NCI-H146 treated with DMSO at 0.1 percent for 48 hours (cell line): Measurements from ENCODE around the gene SHFL.

Experiments
- DNase-seq: peaks from one replicate; lab custom pipeline; 2025; ENCODE audit not compliant: unreplicated experiment; lab: John Stamatoyannopoulos, UW

SHFL gene

DNA sequence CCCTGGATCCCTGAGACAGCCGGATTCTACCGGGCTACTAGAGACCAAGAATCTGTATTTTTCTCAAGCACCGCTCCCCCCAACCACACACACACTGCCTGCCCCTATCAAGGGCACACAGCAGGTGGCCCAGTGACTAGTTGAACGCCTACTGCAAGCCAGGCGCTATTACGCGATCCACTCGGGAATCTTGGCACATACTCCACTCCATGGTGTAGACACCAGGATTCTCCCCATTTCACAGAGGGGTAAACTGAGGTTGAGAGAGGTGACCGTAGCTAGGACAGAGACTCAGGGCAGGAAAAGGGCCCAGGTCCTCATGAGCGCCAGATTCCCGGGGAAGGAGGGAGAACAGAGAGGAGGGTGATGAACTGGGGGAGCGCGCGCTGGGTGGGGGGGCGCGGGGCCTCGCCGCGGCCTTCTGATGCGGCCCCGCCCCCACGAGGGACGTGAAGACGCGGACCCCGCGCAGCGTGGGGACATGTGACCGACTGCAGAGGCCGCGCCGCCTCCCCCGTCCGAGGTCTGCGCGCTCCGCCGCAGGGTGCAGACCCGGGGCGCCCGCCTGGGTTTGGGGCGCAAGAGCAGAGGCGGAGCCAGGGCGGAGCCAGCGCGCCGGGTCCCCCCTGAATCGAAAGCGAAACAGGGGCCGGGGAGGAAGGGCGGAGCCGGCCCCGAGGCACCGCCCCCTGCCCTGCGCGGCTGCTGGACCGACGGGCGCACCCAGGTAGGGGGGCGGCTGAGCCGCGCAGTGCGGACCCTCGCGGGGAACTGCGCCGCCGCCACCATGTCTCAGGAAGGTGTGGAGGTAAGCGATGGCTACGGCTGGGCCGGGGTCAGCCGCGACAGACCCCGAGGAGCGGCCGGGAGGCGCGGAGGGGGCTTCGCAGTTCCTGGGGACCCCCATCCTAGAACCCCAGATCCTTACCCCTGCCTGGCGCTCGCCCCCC lies at the start of gene SHFL:
SHFL (plus strand) TSS at position 677 of the 950 bp plus-strand sequence; CDS start at position 788, 111 bp downstream.
- no peak for DNase-seq

DNA sequence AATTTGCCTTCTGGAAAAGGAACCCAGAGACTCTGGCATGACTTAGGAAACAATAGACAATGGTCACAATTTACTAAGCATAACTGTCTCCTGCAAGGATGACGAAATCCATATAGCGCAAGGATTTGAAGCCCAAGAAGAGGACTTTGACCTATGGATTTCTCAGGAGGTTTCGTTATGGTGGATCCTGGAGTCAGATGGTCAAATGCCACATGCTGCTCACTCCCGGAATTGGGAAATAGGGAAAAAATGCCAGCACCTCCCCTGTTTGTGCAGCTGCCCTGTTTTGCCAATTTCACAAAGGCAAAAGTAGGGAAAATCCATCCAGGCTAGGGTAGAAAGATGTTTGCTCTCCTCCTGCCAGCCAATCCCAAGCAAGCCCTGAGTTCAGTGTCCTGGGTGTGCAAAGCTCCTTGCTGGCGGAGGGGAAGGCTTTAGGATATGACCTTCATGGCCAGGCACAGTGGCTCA lies 49.5 kb upstream of the SHFL start:
- DNase-seq: no peak

DNA sequence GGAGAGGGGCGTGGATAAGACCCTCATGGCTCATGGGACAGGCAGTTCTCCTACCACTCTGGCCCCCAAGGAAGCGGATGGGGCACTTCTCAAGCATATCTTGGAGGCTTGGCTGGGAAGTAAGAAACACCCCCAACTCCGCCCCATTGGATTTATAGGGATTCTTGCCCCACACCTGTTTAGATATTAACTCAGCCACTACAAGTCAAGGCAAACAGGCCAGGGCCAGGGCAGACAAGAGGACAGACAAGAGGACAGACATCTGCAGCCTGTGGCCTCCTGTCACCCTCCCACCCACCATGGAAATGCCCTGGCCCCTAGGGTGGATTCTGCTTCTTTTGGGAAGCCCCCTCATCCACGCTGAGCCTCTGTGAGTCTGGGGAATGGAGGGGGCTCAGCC lies 48.8 kb upstream of the SHFL start:
- no peak for DNase-seq

DNA sequence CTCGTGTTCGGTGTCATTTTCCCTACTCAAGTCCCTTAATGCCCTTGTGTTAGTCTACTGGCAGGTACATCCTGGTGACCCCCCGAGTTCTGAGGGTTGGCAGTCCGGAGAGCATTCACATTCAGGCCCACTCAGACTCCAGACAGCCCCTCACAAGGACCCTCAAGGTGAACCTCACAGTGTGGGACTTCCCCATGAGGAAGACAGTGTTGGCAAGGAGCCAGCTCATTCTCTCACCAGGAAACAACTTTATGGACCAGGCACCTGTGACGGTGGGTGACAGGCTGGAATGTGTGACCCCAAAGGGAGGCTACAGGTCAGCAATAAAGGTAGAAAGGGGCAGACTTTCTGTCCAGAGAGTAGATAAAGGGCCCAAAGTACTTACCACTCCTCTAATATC lies 48.3 kb upstream of the SHFL start:
- no peak for DNase-seq

DNA sequence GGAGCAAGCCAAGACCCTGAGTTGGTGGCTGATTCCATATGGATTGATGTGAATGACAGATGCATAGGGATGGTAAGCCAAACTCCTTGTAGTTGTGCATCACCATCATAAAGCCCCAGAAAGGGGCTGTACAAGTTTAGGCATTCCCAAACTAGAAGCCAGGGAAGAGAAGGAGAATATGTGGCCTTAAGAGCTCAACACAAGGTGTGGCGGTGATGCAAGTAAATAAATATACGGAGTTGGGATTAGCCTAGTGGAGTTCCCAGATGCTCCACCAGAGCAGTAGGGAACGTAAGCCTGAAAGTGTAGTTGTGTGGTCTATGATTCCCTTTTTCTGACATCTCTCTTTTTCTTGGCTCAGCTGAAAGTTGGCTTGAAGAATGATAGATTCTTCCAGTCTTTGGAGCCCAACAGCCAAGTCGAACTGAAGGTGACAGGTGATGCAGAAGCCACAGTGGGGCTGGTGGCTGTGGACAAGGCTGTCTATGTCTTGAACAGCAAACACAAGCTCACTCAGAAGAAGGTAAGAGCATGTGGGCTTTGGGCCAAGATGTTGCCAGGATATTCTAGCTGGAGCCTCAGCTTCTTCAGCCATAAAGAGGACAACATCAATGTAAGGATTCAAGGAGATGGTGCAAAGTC lies 42.7 kb upstream of the SHFL start:
- DNase-seq: no peak

DNA sequence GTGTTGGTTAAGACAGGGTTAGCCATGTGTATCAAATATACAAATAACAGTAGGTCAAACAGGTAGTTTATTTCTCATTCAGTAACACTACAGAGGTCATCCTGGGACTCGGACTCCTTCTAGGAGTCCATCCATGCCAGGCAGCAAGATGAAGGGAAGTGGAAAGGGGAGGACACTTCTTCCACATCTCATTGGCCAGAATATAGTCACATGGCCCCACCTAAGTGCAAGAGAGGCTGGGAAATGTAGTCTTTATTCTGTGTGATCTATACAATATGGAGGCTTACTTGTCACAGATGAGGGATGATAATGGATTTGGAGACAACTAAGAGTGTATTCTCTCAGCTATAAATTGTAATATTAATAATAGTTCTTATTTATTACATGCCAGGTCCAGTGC lies 41.7 kb upstream of the SHFL start:
- DNase-seq: no peak

DNA sequence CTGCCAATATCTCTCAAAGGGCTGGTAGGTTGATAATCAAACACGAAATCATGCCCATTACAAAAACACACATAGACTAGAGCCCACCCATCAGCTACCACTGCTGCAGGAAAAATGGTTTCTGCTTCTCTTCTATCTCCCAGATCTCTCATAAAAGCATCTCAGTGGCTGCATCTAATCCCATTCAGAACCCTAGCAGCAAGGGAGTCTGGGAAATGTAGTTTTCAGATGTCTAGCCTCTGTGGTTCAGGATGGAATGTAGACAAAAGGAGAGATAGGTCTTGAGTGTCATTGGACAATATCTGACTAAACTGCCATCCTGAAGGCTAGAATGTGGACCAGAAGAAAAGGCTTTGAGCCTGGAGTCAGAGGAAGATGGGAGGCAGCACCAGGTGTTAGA lies 40.7 kb upstream of the SHFL start:
- DNase-seq: no peak

DNA sequence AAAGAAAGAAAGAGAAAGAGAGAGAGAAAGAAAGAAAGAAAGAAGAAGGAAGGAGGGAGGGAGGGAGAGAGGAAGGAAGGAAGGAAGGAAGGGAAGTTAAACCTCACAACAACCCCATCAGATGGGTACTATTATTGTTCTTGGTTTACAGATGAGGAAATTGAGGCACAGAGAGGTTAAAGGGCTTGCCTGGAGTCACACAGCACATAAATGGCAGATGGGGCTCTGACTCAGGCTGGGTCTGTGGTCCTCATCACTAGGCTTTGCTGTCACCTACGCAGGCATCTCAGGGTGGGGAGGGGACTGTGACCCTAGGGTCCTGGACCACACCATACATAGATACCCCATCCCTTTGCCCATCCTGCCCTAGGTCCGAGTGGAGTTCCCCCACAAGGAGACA lies 36.5 kb upstream of the SHFL start:
- no peak for DNase-seq

DNA sequence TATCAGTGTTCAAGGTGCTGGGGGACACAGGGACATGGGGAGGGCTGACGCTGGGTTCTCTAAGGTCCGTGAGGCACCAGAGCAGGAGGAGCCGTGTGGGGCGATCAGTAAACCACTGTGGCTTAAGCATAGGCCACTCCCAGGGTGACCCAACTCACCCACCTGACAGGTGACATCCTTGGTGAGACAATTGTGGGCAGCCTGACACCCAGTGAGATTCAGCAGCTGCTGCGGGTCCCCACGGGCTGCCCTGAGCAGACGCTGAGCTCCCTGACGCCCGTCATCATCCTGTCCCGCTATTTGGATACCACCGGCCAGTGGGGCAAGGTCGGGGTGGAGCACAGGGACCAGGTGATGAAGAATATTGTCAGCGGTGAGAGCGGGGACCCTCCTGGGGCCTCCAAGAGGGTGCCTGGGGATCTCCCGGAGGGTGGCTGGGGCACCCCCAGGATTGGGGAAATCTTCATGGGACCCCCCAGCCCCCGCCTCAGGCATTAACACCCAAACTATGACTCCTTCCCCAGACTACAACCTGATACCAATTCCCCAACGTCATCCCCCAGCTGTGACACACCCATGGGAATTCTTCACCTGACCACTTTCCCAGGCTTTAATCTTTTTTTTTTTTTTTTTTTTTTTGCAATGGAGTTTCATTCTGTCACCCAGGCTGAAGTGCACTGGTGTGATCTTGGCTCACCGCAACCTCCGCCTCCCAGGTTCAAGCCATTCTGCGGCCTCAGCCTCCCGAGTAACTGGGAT lies 33.3 kb upstream of the SHFL start:
- DNase-seq: no peak

DNA sequence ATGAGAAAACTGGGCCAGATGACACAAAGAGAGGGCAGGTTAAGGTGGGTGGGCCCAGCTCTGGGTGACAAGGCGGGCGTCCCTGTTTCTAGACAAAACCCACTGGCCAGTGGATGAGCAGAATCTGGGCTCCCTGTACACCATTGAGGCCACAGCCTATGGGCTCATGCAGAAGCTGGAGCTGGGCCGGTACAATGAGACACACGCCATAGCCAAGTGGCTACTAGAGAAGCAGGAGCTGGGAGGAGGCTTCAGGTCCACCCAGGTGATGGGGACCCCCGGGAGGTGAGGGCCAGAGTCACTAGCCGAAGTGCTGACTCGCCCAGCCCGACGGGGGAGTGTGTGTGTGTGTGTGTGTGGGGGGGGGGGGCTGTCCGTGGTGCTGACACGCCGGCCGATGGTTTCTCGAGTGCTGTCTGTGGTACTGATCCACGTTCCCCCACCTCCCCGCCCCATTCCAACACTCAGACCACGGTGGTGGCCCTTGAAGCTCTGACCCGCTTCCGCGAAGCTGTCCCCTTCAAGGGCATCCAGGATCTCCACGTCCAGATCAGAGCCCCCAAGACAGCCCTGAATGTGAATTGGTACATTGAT lies 24.3 kb upstream of the SHFL start:
- no peak for DNase-seq

DNA sequence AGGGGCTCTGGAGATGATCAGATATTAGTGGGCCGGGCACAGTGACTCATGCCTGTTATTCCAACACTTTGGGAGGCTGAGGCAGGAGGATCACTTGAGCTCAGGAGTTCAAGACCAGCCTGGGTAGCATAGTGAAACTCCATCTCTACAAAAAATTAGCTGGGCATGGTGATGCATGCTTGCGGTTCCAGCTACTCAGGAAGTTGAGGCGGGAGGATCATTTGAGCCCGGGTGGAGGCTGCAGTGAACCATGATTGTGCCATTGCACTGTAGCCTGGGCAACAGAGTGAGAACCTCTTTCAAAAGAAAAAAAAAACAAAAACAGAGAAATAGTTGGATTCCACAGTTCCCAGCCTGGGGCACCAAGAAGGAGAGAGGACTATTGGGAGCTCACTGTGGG lies 17.9 kb upstream of the SHFL start:
- no peak for DNase-seq

DNA sequence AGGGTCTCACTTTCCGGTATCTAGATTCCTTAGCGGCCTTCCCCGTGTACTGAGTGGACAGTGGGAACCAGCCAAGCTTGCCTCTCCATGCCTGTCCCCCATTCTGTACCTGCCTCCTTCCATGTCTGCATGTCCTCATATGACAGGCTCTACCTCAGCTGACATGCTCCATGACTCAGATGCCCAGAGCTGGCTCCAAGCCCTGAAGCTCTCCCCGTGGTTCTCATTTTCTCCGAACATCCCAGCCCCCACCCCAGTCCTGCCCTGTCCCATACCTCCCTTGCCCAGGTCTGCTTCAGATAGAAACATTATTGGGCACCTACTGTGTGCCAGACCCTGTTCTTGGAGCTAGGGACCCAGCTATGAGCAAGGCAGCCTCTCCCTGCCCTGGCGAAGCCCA lies 17.1 kb upstream of the SHFL start:
- DNase-seq: no peak

DNA sequence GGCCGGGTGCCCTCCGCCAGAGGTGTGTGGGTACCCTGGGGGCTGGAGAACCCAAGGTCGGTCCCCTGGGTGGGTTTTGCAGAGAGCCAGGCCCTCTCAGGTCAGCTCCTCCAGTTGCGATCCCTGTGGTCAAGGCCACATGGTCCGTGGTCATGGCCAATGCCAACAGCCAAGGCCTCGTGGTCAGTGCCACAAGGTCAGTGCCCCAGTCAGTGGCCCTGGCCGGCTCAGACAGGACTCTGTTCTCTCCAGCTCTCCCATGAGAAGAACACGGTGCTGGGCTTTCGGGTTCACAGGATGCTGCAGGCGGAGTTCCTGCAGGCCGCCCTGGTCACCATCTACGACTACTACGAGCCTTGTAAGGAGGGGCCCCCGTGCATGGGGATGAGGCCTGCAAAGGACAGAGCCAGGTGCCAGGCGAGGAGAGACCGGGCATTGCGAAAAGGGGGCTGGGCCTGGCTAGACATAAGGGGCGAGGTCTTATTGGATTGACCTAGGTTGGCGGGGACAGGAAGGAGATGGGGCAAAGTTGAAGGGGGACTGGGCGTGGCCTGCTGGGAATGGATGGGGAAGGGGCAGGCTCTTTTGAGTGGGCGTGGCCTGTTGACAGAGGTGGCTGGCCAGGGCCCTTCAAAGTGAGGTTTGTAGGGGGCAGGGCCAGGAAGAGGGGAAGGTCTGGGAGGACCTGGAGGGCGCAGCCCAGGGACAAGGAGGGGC lies 15.2 kb upstream of the SHFL start:
- no peak for DNase-seq

DNA sequence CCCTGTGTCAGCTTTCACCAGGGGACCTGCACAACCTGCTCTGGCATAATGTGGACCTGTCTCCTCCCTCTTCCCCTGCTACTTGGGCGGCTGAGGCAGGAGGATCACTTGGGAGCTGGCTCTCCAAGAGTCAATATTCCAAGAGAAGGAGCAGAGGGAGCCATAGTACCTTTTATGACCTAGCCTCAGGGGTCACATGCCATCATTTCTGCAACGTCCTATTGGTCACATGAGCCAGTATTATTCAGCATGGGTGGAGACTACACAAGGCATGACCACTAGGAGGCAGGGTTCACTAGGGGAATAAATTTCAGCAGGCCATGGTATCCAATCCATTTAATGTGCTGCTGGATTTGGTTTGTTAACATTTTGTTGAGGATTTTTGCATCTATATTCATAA lies 12.0 kb upstream of the SHFL start:
- DNase-seq: no peak

DNA sequence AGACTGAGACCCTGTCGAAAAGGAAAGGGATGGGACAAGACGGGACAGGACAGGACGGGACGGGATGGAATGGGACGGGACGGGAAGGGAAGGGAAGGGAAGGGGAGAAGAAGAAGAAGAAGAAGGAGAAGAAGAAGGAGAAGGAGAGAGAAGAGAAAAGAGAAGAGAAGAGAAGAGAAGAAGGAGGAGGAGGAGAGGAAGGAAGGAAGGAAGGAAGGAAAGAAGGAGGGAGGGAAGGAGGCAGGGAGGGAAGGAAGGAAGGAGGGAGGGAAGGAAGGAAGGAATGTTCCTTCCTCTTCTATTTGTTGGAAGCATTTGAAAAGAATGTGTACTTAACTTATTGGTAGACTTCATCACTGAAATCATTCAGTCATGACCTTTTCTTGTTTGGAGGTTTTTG lies 9.6 kb upstream of the SHFL start:
- DNase-seq: no peak

DNA sequence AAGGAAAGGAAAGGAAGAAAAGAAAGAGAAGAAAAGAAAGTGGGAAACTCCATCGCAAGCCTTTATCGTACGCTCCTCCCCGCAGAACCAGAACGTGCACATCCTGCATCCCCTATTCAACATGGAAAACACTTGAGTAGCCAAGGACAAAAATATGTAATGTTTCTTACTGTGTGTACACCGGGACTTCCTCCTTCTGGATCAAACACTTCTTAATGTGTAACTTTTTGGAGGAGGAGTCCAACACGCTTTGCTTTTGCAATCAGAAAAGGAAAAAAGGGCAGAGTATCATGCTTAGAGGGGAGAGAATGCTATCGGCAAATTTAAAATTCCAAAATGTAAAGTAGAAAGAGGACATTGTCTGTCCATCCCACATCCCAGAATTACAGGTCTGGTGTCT lies 7.8 kb upstream of the SHFL start:
- no peak for DNase-seq

DNA sequence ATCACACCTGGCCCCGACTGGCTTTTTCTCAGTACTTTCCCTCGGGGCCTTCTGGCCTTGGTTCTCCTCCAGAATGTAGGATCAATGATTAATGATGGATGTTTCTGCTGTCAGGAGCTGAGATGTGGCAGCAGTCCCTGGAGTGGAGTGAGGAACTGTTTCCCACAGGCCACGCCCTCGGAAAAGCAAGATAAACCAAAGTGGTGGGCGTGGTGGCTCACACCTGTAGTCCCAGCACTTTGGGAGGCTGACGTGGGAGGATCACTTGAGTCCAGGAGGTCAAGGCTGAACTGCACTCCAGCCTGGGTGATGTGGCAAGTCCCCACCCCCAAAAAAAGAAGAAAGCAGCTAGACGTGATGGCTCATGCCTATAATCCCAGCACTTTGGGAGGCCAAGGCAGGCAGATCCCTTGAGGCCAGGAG lies 7.1 kb upstream of the SHFL start:
- DNase-seq: no peak

DNA sequence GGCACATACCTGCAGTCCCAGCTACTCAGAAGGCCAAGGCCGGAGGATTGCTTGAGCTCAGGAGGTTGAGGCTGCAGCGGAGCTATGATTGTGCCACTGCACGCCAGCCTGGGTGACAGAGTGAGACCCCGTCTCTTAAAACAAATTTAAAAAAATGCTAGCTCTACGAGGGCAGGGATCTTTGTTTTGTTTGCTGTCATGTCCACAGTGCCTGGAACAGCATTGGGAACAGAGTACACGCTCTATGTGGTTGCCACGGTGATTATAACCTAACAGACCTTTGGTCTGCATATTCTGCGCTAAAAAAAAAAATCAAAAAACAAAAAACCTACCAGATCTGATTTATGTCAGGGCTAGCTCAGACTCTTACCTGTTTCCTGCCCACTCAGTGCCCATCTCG lies 2.2 kb upstream of the SHFL start:
- DNase-seq: no peak

DNA sequence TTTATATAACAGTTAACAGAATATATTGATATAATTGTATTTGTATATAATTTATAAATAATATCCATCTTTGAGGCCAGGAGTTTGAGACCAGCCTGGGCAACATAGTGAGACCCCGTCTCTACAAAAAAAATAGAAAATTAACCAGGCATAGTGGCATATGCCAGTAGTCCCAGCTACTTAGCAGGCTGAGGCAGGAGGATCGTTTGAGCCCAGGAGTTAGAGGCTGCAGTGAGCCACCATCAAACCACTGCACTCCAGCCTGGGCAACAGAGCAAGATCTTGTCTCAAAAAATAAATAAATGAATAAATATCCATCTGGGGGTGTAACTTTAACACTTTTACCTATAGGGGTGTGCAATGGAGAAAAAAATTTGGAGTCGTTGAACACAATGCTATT lies 1.3 kb upstream of the SHFL start:
- no peak for DNase-seq

DNA sequence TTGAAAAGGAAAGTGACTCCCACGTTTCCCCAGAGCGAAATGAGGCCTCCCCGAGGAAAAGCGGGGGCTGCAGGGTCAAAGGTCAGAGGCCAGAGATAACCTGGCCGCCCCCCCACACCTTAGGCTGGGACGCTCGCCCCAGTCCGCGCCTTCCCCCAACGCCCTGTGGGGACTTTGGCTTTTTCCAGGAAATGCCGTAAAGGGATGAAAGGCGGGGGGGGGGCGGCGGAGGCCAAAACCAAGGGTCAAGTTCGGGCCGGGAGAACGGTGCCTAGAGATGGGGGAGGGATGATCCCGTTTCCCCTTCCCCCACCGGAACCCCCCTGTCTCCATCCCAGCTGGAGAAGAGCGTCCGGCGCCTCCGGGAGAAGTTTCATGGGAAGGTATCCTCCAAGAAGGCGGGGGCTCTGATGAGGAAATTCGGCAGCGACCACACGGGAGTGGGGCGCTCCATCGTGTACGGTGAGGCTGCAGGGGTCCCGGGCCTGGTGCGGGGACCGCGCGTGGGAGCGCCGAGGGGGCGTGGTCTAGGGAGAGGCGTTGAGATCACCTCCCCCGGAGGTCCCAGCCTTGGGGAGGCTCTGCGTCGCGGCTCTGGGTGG lies 575 bp downstream of the SHFL start:
- no peak for DNase-seq
